Activated T-cell treated with anti-CD3 and anti-CD28 coated beads for 4 hours (primary cell): ENCODE measurements around the gene FHOD3.

ENCODE experiments used
- DNase-seq: peaks from one replicate; pipeline ENCODE4 v3.0.0-alpha.2; 2020

The FHOD3 gene

DNA sequence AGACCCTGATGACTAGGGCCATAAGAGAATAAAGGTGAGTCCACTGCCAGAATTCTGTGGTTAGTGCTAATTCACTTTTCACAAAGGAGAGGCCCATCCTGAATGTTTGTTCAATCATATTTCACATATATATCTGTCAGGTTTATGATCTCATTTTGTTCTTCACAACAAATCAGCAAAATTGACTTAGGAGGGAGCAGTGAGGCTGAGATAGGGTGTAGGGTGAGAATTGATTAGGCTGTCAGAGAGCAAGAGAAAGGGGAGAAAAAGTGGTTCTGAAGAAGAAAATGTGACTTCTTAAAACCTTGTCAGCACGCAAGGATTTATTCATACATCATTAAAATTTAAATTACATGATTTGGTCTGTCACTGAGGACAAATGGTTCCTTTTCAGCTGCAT is 117.7 kb downstream of the FHOD3 start:
- DNase-seq: no peak

DNA sequence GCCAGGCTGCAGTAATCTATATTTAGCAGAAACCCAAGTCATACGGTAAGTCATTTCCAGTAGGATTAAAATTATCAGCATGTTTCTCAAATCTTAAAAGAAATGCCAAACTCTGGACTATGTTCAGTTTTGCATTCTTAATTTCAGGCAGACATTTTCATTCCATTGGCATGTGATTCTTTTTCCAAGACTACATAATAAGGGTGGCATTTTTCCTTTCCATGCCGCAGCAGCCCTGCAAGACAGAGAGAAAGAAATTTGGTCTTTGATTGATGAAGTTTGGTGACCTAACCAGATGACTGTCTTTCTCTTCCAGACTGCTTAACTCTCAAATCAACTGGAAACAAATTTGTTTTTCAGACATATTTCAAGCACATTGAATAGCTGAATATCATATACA is 118.1 kb downstream of the FHOD3 start:
- DNase-seq: no peak

DNA sequence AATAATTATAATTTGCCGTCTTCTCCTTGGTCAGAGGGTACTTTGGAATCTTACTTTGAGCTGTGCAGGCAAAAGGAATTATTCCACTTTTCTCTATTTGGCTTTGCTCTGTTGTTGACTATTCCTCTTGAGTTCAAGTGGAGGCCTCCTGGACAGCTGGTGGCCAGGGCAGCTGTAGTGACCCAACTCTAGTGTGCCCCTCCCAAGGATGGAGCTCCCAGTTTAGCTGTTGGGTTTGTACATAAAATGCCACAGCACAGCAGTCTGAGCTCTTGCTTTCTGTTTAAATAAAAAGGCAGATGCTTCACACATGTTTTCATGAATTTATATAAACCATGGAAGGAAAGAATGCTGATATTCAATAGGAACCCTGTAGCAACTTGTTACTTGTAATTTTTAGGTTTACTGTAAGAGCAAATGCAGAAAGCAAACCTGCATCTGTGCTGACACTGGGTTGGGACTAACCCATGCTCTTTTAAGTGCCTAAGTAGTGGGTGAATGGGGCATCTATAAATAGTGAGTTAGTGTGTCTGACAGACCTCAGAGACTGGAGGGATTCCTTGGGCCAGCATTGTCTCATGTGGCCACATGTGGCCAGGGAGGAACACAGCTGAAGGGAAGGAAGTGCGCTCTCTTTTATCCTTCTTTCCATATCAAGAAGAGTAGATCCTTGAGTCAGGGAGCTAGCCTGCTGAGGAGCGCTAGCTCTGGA is 121.8 kb downstream of the FHOD3 start:
- no peak for DNase-seq

DNA sequence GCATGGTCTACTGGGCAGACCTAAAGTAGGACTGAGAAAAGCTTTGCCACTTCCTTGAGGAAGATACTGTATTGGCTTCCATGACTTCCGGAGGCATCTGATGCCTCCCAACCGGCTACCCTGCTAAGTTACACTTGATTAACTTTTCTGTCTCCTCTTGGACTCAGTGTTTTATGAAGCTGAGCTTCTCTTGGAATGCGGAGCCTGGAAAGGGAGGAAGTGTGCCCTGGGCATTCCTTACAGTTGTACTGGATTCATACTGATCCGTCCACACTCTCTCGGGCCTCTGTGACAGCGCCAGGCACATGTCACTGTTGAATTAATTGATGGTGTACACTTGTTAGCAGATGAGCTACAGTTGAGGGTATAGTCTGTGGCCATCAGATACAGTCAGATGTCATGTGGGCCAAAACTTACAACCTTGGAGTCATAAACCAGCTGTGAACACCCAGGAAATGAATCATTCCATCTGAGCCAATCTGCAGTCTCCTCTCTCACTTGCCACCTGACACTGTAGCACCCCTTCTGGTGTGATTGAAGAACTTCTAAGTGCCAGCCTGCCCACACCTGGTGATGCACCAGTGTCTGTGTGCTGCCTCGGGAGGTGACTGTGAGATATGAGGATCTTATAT is 122.5 kb downstream of the FHOD3 start:
- DNase-seq: no peak

DNA sequence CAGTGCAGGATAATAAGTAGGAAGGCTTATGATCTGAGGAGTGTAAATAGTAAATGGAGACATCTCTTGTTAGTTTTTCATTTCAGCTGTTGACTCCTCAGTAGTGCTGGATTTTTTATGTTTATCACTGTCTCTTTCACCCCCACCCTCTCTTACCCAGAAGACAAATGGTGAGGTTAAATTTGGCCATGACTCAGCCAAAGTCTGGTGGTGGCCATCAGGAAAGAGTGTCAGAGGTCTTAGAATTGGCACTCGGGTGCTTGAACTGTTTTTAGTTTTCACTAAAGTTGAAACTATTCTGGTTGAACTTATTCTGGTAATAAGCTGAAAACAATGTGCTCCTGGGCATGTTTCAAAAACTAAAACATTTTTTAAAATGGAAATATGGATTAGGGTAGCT is 123.3 kb downstream of the FHOD3 start:
- DNase-seq: no peak

DNA sequence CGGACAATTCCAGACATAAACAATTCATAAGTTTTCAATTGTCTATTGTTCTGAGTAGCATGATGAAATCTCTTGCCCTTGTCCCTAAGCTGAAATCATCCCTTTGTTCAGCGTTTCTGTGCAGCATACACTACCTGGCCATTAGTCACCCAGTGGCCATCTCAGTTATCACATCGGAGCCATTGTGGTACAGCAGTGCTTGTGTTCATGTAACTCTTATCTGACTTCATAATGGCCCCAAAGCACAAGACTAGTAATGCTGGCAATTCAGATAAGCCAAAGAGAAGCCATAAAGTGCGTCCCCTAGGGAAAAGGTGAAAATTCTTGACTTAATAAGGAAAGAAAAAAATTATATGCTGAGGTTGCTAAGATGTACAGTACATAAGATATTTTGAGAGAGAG is 127.2 kb downstream of the FHOD3 start:
- no peak for DNase-seq

DNA sequence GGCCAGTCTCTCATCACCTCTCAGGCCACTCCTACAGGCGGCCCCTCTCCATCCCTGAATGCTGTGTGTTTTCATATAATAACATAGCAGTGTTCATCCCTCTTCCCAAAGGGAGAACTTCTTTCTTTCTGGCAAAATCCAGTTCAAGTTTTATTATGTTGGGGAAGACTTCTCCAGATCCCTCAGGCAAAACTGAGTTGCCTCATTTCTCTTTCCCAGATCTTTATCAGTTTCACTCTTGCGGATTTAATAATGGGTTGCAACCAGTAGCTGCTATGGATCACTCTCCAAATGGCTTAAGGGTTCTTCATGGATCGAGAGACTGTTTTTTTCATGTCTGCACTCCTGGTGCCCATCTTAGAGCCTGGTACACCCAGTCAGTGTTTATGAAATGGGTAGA is 129.9 kb downstream of the FHOD3 start:
- DNase-seq: no peak

DNA sequence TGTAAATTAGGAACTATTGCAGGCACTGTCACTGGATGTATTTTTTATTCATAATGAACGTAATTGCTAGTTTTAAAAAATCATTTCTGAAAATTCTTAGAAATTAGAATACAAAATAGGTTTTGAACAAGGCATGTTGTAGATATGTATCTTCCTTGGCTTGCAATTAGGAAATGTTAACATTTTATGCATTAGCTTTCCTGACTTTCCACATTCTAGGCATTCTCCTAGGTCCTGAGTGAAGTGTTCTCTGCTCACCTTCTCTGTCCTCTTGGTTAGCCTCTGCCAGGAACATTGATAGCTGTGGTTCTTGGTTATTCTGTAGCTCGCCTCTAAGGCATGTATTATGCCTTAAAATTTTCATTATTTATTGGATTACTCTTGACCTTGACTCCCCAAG is 130.3 kb downstream of the FHOD3 start:
- DNase-seq: no peak

DNA sequence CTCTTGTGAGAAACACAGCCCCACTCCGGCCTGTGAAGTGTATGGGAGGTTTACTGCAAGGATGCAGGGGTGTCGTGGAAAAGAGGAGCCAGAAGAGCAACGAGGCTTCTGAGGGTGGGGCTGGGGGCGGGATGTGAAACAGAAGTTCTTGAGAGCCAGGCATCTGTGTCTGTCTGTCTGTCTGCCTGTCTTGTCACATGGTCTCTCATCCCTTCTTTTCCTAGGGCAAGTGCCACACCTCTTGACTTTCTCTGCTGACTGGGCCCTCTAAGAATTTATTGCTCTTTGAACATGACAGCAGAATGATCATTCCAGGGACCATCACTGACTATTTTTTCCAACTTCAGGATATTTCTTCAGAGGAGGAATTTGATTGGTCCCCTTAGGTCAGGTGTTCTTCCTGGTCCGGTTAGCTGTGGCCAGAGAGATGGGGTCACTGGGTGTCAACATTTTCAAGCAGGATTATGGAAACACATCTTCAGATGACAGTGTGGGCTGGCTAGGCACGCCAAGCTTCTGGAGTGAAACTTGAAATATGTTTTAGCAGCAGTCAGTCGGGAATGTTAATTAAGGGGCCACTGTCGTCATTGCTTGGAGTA is 131.0 kb downstream of the FHOD3 start:
- no peak for DNase-seq

DNA sequence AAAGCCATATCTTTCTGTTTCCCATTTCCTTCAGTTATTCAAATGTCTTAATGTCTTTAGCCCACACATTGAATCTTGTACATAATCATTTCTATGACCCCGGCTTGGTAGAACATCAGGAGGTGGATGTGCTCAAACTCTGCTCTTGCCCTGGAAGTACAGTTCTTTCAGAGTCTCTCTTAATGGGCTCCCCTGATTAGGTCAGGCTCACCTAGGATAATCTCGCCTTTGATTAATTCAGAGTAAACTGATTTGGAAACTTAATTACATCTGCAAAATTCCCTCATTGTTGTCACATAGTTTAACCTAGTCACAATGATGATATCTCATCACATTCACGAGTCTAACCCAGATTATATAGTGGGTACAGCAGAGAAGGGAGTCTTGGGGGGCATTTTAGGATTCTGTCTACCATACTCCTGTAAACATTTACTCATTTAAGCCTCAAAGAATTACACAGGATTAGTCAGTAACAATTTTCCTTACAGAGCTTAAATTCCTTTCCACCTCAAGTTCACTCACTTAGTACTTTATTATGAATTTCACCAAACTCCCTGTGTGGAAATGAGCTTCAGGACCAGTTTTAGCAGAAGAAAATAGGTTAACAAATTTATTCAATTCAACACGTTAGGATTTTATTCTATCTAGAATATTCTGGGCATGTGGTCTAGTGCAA is 135.5 kb downstream of the FHOD3 start:
- no peak for DNase-seq

DNA sequence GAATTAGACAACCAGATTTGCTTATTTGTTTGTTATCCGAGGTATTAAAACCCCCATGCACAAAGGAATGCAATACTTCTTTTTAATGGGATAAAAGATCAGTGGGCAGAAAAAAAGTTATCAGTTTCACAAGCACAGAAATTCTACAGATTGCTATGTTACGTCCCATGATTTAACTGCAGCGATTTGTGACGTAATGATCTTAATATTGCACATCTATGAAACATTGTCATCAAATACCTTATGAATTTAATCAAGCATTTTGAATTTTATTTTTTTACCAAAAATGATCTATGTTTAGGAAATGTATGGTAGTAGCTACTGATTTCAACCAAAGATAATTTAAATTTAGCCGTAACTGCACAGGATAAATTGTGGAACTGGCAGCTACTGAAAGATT is 138.9 kb downstream of the FHOD3 start:
- DNase-seq: no peak

DNA sequence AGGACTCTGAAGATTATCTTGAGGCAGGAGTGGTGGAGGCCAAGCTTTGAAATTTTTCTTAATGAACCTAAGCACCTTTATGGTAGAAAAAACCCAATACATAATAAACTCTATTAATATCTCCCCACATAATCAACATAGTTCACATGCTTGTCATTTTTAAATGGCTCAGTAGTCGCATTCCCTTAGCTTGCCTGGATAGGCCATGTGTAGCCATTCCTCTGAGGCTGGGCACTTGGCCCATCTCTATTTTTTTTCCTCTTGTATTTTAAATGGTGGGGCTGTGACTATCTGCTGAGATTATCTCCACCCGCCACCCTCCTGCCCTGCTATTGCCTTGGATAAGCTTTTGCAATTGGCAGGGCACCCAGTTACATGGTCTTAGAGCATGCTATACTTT is 143.1 kb downstream of the FHOD3 start:
- DNase-seq: no peak

DNA sequence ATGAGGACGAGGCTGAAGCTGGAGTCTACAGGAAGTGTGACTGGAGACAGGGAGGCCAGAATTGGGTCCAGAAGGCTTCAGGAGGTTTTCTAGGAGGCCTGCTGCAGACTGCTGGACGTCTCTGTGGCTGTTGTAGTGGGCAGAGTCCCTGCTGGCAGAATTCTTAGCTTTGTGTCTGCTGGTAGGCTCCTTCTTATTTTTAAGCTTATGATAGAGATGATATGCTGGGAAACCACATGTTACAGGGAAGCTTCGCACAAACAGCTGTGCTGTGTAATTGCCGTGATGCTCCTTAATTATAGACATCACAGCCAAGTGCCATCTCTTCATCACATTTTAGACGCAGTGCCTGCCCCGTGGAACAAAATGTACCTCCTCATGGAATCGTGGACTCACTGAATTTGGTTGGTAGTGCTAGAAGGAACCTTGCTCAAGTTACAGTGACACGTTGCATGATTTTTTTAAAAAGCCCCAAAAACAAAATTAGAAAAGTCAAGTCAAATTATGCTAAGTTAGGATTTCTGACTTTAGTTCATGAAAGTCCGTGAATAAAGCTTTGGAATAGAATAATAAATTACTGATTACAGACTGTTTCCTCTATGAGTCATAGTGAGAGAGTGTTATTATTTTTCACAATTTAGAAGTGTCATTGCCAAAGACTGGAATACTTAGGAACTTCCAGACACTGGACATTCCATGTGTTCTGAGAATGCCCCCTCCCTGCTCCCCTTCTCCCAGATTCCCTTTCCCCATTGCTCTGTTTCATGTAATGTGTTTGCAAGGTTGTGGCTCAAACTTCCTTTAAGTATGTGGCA is 144.1 kb downstream of the FHOD3 start:
- no peak for DNase-seq

DNA sequence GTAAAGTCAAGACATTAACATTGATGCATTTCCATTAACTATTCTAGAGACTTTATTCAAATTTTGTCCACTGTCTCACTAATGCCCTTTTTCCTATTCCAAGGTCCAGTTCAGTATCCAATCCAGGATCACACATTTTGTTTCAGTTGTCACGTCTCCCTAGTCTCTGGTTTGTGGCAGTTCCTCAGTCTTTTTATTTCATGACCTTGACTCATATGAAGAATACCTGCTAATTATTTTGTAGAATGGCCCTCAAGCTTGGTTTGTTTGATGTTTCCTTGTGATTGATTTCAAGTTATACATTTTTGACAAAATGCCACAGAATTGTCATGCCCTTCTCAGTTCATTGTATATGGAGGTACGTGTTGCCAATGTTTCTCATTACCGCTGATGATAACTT is 145.2 kb downstream of the FHOD3 start:
- DNase-seq: no peak

DNA sequence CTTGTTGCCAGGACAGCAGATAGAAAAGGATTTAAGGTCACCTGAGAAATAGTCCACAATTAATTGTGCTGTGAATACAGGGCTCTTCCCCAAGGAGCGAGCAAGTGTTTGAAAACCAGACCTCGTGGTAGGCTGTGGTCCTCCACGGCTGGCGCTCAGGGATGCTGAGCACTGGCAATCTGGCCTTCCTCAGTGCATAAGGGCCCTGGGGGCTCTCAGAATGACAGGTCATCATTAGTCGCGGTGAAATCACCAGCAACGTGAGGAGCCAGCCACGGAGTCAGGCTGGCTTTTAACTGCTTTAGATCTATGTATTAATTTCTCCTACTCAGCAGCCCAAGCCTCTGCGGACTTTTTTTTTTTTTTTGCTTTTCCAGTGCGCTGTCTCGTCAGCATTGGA is 148.5 kb downstream of the FHOD3 start:
- no peak for DNase-seq

DNA sequence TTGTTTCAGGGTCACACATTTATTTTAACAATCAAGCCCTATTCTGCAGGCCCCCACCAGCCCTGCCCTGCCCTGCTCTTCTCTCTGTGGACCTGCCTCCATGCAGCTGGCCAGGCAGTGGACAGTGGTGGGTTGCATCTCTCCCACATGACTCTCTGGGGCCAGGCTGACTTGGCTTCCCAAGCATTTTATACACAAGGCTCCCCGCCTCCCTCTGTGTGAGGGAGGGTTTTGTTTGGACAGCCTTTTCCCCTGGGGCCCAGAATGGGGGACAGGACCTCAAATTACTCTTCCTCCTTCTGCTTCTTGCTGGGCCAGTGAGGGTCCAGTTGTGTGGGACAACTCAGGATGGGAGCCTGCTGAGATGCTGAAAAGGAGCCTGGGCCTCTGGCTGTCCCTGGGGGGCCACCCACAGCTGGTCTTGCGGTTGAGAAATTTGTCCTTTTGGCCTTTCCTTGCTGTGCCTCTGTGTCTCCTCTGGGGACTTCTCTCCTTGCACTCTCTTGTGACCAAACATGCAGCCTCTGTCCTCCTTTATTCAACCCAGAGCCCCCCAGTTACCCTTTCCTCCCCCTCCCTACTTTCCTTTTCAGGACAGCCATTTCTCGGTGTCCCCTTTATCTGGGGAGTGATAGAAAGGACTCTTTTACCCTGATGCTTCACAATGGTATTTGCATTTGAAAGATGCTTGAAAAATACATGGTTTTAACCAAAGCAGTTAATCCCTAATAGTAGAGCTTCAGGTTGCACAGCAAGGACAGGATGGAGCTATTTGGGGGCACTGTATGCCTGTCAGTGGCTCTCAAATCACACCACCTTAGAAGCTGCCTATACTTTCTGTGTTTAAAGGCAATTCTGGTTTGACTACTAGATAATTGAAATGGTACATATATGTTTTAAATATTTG is 151.1 kb downstream of the FHOD3 start:
- DNase-seq: no peak

DNA sequence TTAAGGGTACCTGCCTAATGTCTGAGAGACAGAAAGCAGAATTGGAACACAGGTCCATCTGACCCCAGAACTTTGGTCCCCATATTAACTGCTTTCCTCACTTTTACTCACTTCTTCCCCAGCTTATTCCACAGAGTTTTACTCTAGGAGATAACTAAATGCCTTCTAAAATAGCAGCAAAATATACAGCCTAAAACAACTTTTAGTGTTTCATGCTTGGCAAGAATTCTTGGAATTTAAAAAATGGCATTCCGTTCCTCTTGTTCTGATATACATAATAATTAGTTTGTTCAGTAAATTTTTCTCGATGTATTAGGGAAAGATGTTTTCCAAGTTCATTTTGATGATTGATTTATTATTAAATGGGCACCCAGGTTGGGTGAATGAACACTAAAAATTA is 151.9 kb downstream of the FHOD3 start:
- DNase-seq: no peak

DNA sequence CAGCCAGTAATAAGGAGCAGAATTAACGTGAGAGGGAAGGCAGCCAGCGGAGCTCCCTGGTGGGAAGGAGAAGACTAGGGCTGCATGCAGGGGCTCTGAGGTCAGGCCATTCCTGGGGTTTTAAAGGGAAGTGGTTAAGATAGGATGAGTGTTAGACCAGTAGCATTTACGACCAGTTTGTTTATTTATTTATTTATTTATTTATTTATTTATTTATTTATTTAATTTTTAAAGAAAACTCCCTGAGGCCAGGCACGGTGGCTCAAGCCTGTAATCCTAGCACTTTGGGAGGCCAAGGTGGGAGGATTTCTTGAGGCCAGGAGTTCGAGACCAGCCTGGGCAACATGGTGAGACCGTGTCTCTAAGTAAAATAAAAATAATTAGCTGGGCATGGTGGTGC is 152.8 kb downstream of the FHOD3 start:
- no peak for DNase-seq

DNA sequence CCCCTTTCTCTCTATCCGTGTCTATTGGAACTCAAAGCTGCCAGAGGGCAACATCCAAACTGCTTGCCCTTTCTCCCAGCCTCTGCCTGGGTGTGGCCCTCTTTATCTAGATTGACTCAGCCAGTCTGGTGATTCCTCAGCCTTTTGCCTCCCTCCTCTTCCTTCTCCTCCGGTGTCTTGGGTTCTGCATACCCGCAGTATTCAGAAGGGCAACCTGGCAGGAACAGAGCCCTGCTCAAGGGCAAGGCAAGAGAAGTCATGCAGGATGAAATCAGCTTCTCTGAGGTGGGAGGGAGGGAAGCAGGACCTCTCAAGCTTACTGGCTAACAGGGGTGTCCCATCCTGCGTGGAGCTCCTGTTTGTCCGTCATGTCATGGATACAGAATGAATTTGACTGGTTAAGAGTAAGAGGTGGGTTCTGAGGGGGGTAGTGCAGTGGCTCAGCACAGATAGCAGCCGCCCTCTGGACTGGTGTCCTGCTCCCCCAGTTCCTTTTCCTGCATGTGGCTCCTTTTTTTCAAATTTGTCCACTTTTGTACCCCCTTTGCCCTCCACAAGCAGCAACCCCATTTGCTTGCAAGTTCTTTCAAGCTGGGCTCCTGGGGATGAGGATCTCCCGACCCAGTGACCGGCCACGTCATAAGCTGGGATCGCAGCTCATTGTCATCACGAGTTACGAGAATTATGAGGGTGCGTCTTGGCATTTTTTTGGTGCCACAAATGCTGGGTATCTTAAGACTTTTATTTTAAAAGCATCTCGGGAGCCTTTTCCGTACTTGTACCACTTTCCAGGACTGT is 154.1 kb downstream of the FHOD3 start:
- no peak for DNase-seq

DNA sequence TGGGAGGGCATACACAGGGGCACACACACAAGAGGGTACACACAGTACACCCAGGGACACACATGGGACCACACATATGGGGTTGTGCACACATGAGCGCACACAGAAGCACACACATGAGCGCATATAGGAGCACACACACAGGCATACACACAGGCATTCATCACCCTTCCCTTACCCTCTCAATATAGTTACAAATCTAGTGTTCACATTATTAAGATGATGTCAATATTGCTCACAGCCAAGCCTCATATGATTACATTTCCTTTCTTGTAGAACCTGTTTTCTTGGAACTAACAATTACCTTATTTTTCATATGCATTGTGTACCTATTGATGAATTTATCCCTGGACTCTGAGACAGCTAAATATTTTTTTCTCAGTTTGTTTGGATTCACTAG is 156.7 kb downstream of the FHOD3 start:
- no peak for DNase-seq

DNA sequence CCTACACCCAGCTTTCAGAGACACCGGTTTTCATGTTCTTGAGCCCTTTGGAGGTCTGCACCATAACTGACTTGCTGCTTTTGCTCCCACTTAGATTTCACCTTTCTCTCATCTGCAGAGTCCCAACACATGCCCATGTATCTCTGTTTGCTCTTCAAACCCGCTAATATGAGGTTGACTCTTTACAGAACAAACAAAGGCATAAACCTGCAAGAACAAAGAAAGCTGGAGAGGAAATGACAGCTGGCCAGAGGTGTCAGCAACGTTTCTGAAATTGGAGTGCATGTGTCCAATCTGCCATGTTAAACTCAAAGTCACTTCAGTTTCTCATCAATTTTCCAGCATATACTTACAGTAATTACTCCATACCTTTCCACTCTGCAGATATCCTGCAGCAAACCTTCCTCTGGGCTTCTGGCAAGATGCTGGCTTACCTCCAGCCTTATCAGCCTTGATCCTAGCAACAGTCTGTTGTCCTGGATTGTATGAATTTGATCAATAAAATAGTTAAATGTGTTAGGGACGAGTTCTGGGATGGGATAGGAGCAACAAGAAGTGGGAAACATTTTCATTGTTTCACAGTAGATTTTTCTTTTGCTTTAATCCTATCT is 157.4 kb downstream of the FHOD3 start:
- DNase-seq: no peak
